Measurements from ENCODE around the gene ATP5PD.

Gene ATP5PD

DNA sequence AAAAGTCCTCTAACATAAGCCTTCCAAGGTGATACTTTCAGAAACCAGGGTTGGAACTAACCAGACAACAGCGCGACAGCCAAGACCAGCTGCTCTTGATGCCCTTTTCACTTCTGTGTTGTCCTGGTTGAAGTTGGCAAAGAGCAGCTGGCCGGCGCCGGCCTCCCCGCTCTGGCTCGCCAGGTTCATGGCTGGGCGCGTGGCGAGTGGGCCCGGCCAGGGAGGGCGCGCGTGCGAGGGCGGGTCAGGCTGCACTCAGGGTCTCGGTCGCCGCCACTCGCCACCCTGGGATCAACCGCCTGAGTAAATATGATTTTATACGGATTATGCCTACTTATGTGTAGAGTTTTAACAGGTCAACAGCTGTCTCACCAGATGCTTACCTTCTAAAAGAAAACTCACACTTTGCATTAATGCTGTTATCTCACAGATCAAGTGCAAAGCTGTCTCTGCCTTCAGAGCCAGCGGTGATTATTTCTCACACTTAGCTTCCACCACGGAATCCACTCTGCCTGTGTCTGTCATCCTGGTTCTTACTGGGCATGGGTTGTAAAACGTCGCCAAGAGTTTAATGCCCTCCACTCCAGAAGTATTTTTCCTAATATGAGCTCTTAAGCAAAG lies 13.8 kb upstream of the ATP5PD start:
- TF ChIP-seq, protein P1, sequence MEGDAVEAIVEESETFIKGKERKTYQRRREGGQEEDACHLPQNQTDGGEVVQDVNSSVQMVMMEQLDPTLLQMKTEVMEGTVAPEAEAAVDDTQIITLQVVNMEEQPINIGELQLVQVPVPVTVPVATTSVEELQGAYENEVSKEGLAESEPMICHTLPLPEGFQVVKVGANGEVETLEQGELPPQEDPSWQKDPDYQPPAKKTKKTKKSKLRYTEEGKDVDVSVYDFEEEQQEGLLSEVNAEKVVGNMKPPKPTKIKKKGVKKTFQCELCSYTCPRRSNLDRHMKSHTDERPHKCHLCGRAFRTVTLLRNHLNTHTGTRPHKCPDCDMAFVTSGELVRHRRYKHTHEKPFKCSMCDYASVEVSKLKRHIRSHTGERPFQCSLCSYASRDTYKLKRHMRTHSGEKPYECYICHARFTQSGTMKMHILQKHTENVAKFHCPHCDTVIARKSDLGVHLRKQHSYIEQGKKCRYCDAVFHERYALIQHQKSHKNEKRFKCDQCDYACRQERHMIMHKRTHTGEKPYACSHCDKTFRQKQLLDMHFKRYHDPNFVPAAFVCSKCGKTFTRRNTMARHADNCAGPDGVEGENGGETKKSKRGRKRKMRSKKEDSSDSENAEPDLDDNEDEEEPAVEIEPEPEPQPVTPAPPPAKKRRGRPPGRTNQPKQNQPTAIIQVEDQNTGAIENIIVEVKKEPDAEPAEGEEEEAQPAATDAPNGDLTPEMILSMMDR (IDR thresholded peaks at IDR 0.05; ENCODE audit: low read depth, low read length): no peak
- no peak overlapping the region for H3K4me3 ChIP-seq (ENCODE audit: low read depth, low read length)

DNA sequence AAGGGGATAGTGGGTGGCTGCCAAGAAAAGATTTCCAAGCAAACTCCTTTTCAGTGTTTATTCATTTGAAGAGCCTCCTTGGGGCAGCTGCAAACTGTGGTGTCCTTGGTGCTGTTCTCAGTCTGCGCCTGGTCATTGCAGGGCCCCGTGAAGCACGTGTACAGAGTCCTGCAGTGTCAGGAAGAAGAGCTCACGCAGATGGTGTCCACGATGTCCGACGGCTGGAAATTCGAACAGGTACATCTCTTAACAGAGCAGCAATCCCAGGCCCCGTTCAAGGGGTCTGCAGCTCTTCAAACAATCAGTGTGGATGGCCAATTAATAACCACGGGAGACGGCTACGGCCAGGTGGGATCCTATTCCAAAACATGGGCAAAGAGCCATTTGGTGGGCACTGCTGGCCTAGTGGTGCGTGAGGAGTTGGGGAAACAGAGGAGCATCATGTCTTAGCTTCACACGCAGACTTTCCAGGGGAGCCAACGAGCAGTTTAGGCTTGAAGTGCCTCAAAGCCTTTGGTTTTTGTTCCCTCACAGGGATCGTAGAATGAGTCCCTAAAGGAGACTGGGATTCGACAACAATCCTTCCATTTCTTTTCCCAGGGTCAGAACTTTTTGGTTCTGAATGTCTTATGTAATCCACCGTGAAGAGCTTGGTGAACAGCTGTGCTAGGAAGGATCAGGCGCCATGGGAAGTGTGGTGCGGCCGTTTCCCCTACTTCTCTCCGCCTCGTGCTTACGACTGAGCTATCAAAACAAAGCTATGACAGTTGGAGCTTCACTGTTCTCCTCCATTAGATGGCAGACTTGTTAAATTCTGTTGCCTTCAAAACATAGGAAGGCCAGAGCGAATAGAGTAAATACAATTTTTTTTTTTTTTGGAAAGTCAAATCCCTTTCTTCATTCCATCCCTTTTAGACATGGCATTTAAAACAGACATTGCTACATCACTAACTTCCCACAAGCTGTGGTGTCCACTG lies 12.9 kb upstream of the ATP5PD start:
- H3K4me3 ChIP-seq (ENCODE audit: low read depth, low read length): no peak overlapping the region
- TF ChIP-seq, protein P1 (IDR thresholded peaks at IDR 0.05; ENCODE audit: low read depth, low read length): peak; percentile 29

DNA sequence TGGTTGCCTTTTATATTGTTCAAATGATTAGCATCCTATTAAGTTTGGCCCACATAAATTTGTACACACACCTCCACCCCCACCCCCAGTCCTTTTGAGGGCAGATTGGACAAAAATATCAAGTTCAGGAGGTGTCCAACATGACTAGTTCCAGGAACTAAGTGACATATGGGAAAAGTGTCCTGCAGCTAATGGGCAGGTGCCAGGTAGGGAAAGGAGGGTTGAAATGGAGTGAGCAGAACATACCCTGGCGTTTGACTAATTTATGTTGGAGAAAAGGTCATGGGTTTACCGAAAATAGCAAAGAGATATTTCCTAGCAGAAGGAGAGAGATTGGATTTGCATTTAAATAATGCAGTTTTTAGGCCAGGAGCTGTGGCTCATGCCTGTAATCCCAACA lies 5.2 kb upstream of the ATP5PD start:
- TF ChIP-seq, protein P1 (IDR thresholded peaks at IDR 0.05; ENCODE audit: low read depth, low read length): no peak
- no peak overlapping the region for H3K4me3 ChIP-seq (ENCODE audit: low read depth, low read length)

DNA sequence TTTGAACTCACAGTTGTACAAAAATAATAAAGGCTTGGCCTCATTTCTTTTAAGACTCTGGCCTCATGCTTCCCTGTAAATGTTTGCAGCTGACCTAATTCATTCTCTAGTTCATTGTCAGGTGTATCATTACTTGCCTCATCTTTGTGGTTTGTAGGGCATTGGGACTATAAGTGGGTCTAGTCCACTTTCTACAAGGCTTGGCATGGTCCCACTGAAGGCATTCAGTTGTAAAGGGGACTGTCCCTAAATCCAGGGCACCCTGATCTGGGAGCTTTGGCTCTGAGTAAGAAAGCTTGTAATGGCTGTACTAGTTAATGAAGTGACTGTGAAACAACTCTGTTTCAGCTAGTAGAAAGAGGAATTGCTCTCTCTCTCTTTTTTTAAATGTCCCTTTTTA lies 2.9 kb upstream of the ATP5PD start:
- no peak overlapping the region for H3K4me3 ChIP-seq (ENCODE audit: low read depth, low read length)
- TF ChIP-seq, protein P1 (IDR thresholded peaks at IDR 0.05; ENCODE audit: low read depth, low read length): no peak

DNA sequence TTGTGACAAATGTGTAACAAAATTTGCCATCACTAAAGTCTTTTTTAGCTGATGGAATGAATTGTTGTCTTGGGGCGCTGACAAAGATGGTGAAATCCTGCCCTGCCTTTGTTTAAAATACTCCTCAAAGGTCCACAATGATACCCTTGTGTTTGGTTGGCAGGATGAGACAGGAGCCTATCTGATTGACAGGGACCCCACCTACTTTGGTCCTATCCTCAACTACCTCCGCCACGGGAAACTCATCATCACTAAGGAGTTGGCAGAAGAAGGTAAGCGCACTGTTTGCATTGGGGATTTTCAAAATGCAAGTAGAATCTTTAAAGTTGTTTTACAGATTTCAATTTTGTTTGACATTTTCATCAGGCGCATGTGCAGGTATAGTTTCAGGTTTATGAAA lies 2.3 kb upstream of the ATP5PD start:
- TF ChIP-seq, protein P1 (IDR thresholded peaks at IDR 0.05; ENCODE audit: low read depth, low read length): no peak
- peak overlapping the region; percentile 92; the same call in 1 of the 2 replicates for H3K4me3 ChIP-seq (ENCODE audit: low read depth, low read length)

DNA sequence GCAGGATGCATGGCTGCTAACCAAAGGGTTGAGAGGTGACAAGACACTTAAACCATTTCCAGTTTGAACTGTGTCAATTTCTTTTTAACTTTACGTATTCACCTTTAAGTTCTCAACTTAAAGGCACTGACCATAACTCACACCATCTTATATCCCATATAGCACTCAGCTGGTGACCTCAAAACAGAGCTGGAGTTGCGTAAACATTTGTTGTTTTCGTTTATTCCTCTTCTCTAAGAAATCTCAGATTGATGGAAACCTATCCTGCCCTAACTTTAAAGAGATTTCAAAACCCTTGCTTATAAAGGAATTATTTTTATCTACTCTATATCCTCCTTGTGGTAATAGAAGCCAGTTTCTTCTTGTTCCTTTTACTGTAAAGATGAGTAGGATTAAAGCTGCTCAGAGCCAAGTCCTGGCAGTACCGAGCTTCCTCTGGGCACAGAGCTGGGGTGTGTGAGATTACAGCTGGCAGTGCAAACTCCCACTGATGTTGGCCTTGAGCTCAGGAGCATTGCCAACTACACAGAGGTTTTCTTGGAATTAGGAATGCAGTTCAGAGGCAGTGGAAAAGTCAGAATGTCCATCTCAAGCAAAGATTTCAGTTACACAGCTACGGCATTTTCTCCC lies 1.6 kb upstream of the ATP5PD start:
- TF ChIP-seq, protein P1 (IDR thresholded peaks at IDR 0.05; ENCODE audit: low read depth, low read length): no peak
- peak overlapping the region; percentile 92 for H3K4me3 ChIP-seq (ENCODE audit: low read depth, low read length)

Measured in WI38 (cell line).